Neural progenitor cell (in vitro differentiated cells): ENCODE measurements around the gene PPL.

Source experiments
- CTCF ChIP-seq: fragments of 200-600 bp; sonication (generic); IDR thresholded peaks from 2 replicates; pipeline ENCODE4 v1.5.1; 2017; ENCODE audit warnings: antibody characterized with exemption, mild to moderate bottlenecking
- EZH2 ChIP-seq: fragments of 200-600 bp; sonication (generic); IDR thresholded peaks from 2 replicates; pipeline ENCODE4 v1.6.1; 2017; ENCODE audit warnings: antibody characterized with exemption, mild to moderate bottlenecking, moderate library complexity

- TF ChIP-seq CTCF (no peak), EZH2 (no peak)
Observed at GRCh38 chr16:4862639-4863038, 74.3 kb downstream of the PPL start.
